K562 (cell line): Measurements from ENCODE around the gene PLCL1. TPM values are rescaled to one million over a fixed set of nuclear protein-coding genes. Genes with fewer than 3 reads are reported as not detected.

Experiments
- ATF3 ChIP-seq, 2 experiments: fragments of 450-650 bp in 1 of 2; sonication (generic) in 1 of 2; formaldehyde crosslinking in 1 of 2; IDR thresholded peaks in 1 of 2; conservative IDR thresholded peaks in 1 of 2; 2 replicates each; pipeline versions ENCODE4 v1.6.1 to v1.8.1; 2016 to 2023; ENCODE audit warnings: mild to moderate bottlenecking in 2 of 2, moderate library complexity in 2 of 2, inconsistent platforms in 1 of 2, missing genetic modification reagents in 1 of 2
- ATF7 ChIP-seq: fragments of 450-650 bp; IDR thresholded peaks from 2 replicates; pipeline ENCODE4 v1.7.1; 2014; ENCODE audit warnings: mild to moderate bottlenecking, moderate library complexity
- CBFA2T3 ChIP-seq: fragments of 450-650 bp; IDR thresholded peaks from 2 replicates; pipeline ENCODE4 v1.6.1; 2017
- CEBPZ ChIP-seq: fragments of 150-350 bp; IDR thresholded peaks from 2 replicates; pipeline ENCODE4 v1.6.1; 2014; ENCODE audit warnings: low read depth, mild to moderate bottlenecking, low read length, borderline replicate concordance
- CHD4 ChIP-seq: fragments of 200-600 bp; sonication (generic); IDR thresholded peaks from 3 replicates; pipeline ENCODE4 v1.6.1; 2012; ENCODE audit warnings: low read depth, mild to moderate bottlenecking, mixed read lengths, low read length, inconsistent platforms; ENCODE audit not compliant: insufficient read depth, insufficient replicate concordance, poor library complexity, severe bottlenecking
- CREM ChIP-seq: IDR thresholded peaks from 2 replicates; pipeline ENCODE4 v1.6.1; 2014; ENCODE audit warnings: antibody characterized with exemption, low read depth
- DPF2 ChIP-seq: fragments of 450-650 bp; IDR thresholded peaks from 2 replicates; pipeline ENCODE4 v1.6.1; 2016
- EP300 ChIP-seq: IDR thresholded peaks from 2 replicates; pipeline ENCODE4 v1.6.1; 2012; ENCODE audit warnings: low read length, improper control_type of control experiment
- FOXJ2 ChIP-seq: fragments of 200-800 bp; sonication (Bioruptor generic); IDR thresholded peaks from 2 replicates; pipeline ENCODE4 v1.6.1; 2016; ENCODE audit warnings: missing genetic modification characterization, missing compliant biosample characterization
- MCM2 ChIP-seq: fragments of 450-650 bp; IDR thresholded peaks from 2 replicates; pipeline ENCODE4 v1.6.1; 2017; ENCODE audit warnings: low read depth, mild to moderate bottlenecking
- OTX1 ChIP-seq: fragments of 450-650 bp; formaldehyde crosslinking; IDR thresholded peaks from 2 replicates; pipeline ENCODE4 v1.4.0; 2022; ENCODE audit warnings: mild to moderate bottlenecking
- PBX2 ChIP-seq, 2 experiments: IDR thresholded peaks in 1 of 2; conservative IDR thresholded peaks in 1 of 2; 2 replicates each; pipeline ENCODE4 v1.6.1; 2016; ENCODE audit warnings: low read depth in 2 of 2, mild to moderate bottlenecking in 1 of 2, missing compliant biosample characterization in 1 of 2, missing genetic modification characterization in 1 of 2, moderate library complexity in 1 of 2
- RCOR1 ChIP-seq, 2 experiments: IDR thresholded peaks; 2 replicates each; pipeline ENCODE4 v1.6.1; 2012; ENCODE audit warnings: low read depth in 2 of 2, low read length in 2 of 2, borderline replicate concordance in 1 of 2, improper control_type of control experiment in 1 of 2
- SFPQ ChIP-seq: fragments of 200-400 bp; formaldehyde crosslinking; IDR thresholded peaks from 2 replicates; pipeline ENCODE4 v1.6.1; 2017; ENCODE audit warnings: mild to moderate bottlenecking, low read depth, low read length, moderate library complexity
- SOX6 ChIP-seq: fragments of 450-650 bp; IDR thresholded peaks from 2 replicates; pipeline ENCODE4 v1.6.1; 2014; ENCODE audit warnings: mild to moderate bottlenecking
- SP1 ChIP-seq: sonication (generic); formaldehyde crosslinking; IDR thresholded peaks from 2 replicates; pipeline ENCODE4 v1.8.1; 2022; ENCODE audit warnings: mild to moderate bottlenecking, missing genetic modification reagents
- TCF7 ChIP-seq: sonication (generic); IDR thresholded peaks from 2 replicates; pipeline ENCODE4 v1.6.1; 2016; ENCODE audit warnings: antibody characterized with exemption, borderline replicate concordance
- ZNF766 ChIP-seq: fragments of 200-800 bp; sonication (Bioruptor generic); conservative IDR thresholded peaks from 2 replicates; pipeline ENCODE4 v1.6.1; 2016; ENCODE audit warnings: missing genetic modification characterization, missing compliant biosample characterization
- polyA plus RNA-seq, 8 experiments: library from polyadenylated mRNA; depleted of rRNA in 4 of 8; stranded (reverse) in 5 of 8; unstranded in 3 of 8; fragments of >200 nt; fragmentation: Nextera tagmentation in 2 of 8; fragmentation: Illumina TruSeq in 1 of 8; extraction: Ambion mirVana in 2 of 8; extraction: Trizol in 1 of 8; gene quantifications; 2 replicates each; pipeline versions ENCODE4 v1.2.1 to v1.2.3, GENCODE V29; 2011 to 2014; ENCODE audit warnings: inconsistent platforms in 1 of 8, missing spikeins in 1 of 8
- total RNA-seq, 7 experiments: library from RNA; depleted of rRNA in 6 of 7; stranded (reverse); fragments of >200 nt in 6 of 7; fragmentation: Illumina TruSeq in 2 of 7; extraction: Trizol in 2 of 7; gene quantifications; 2 replicates each; pipeline versions ENCODE4 v1.2.1 to v1.2.3, GENCODE V29; 2011 to 2021; ENCODE audit warnings: low replicate concordance in 1 of 7

Gene PLCL1
- total and polyA plus RNA-seq, 9 of the 15 experiments (the other 6 are each of a cell fraction or from before 2014, with no cell fraction given), result 2.0 to 17.7 (median 8.6) TPM

GRCh38 chr2:197869501-197870111, 65.2 kb downstream of the PLCL1 start (continued):
- TF ChIP-seq PBX2 (CRISPR knock-in tag; IDR thresholded peaks at IDR 0.05; ENCODE audit: low read depth) (no peak), PBX2 (tag; conservative IDR thresholded peaks at IDR 0.05; ENCODE audit: low read depth) (peak; percentile 72), ATF3 (IDR thresholded peaks at IDR 0.05) (peak; percentile 42; the same call in 1 of the 2 replicates), ATF3 (CRISPR knock-in tag; conservative IDR thresholded peaks at IDR 0.05) (no peak), SP1 (no peak), RCOR1 (IDR thresholded peaks at IDR 0.05; ENCODE audit: borderline replicate concordance in 1 of 2, low read depth in 2 of 2, low read length in 2 of 2) (peak in 1 of 2 experiments; percentile 15; a peak in 1 of 4 replicates), OTX1 (CRISPR knock-in tag) (no peak), CREM (0 out of 2 replicates have a peak, but pooled peaks have one; percentile 8), MCM2 (no peak), TCF7 (0 out of 2 replicates have a peak, but pooled peaks have one; percentile 23), CEBPZ (no peak), CHD4 (no peak), CBFA2T3 (peak; percentile 31), ZNF766 (peak; percentile 49), SFPQ (no peak), DPF2 (peak; percentile 65), EP300 (peak; percentile 67), SOX6 (peak; percentile 93), FOXJ2 (tag) (0 out of 2 replicates have a peak, but pooled peaks have one; percentile 44), ATF7 (peak; percentile 54)
- TF ChIP-seq, all 486 proteins: peak for 33
